Common myeloid progenitor, CD34-positive (primary cell): ENCODE results near the gene SERPINA1.

Source experiments
- CTCF ChIA-PET: fragments of 350-600 bp; sonication (Branson Sonifier 250); formaldehyde crosslinking; loops from one replicate; lab custom pipeline; 2021; ENCODE audit warnings: antibody characterized with exemption; lab: Charles Lee
- POLR2A ChIA-PET: fragments of 350-600 bp; sonication (Branson Sonifier 250); formaldehyde crosslinking; loops from one replicate; lab custom pipeline; 2021; ENCODE audit warnings: antibody characterized with exemption; lab: Charles Lee
- DNase-seq, 3 donors: peaks; one replicate each; pipeline versions ENCODE4 v3.0.0 to v3.0.0-alpha.2; 2013
- H3K27ac ChIP-seq, 2 experiments: 1 replicate in 1 of 2; 2 replicates in 1 of 2; pipeline ENCODE4 v1.7.0; 2013; ENCODE audit warnings: inconsistent platforms in 2 of 2, low read length in 2 of 2, mild to moderate bottlenecking in 2 of 2, low read depth in 1 of 2, moderate library complexity in 1 of 2; ENCODE audit not compliant: severe bottlenecking in 2 of 2, insufficient read depth in 1 of 2, poor library complexity in 1 of 2
- H3K27me3 ChIP-seq, 5 experiments: replicated peaks in 2 of 5; 1 replicate in 3 of 5; 2 replicates in 2 of 5; pipeline versions ENCODE4 v1.6.1 to v1.7.0; 2013; ENCODE audit warnings: low read length in 4 of 5, mild to moderate bottlenecking in 2 of 5, moderate library complexity in 2 of 5, inconsistent platforms in 1 of 5; ENCODE audit not compliant: insufficient read depth in 5 of 5, control insufficient read depth in 4 of 5
- H3K36me3 ChIP-seq, 4 experiments: 1 replicate in 2 of 4; 2 replicates in 2 of 4; pipeline versions ENCODE4 v1.6.1 to v1.7.0; 2013; ENCODE audit warnings: low read length in 3 of 4, control low read depth in 1 of 4, mild to moderate bottlenecking in 1 of 4; ENCODE audit not compliant: control insufficient read depth in 4 of 4, insufficient read depth in 4 of 4
- H3K4me1 ChIP-seq, 4 experiments: 1 replicate in 3 of 4; 2 replicates in 1 of 4; pipeline versions ENCODE4 v1.6.1 to v1.7.1; 2013; ENCODE audit warnings: low read length in 3 of 4, mild to moderate bottlenecking in 3 of 4, control low read depth in 1 of 4, inconsistent platforms in 1 of 4, moderate library complexity in 1 of 4; ENCODE audit not compliant: control insufficient read depth in 4 of 4, insufficient read depth in 4 of 4; ENCODE audit errors: control extremely low read depth in 1 of 4
- H3K4me3 ChIP-seq, 7 experiments: 1 replicate in 4 of 7; 2 replicates in 3 of 7; pipeline versions ENCODE4 v1.5.1 to v1.7.0; 2013; ENCODE audit warnings: mild to moderate bottlenecking in 7 of 7, low read length in 6 of 7, moderate library complexity in 6 of 7, inconsistent platforms in 2 of 7, low read depth in 2 of 7, control low read depth in 1 of 7; ENCODE audit not compliant: insufficient read depth in 4 of 7, control insufficient read depth in 1 of 7; ENCODE audit errors: extremely low read depth in 1 of 7
- H3K9me3 ChIP-seq, 5 experiments: 1 replicate in 4 of 5; 2 replicates in 1 of 5; pipeline versions ENCODE4 v1.6.1 to v1.7.1; 2013; ENCODE audit warnings: low read length in 4 of 5, mild to moderate bottlenecking in 2 of 5, inconsistent platforms in 1 of 5, low read depth in 1 of 5, moderate library complexity in 1 of 5; ENCODE audit not compliant: control insufficient read depth in 4 of 5, insufficient read depth in 2 of 5; ENCODE audit errors: control extremely low read depth in 1 of 5
- WGBS: methylation state at CpG from one replicate; pipeline ENCODE4 v1.1.5; 2013; ENCODE audit not compliant: insufficient coverage; 5-methylcytosine and 5-hydroxymethylcytosine counted together

SERPINA1 gene

DNA sequence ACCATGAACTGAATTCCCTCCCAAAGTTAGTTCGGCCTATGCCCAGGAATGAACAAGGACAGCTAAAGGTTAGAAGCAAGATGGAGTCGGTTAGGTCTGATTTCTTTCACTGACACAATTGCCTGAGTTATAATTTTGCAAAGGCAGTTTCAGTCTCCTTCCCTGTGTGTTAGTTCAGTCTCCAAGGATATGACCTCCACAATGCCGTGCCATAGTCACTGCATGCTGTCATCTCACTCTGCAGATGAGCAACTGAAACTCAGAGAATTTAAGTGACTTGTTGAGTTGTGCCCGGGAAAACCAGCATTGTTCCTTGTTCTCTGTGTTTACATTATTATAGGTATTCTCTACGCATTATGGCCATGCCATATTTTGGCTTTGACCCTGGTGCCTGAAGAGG is 10.1 kb upstream of the SERPINA1 start:
- H3K27me3 ChIP-seq = peaks cover 0 to 16% (median 9%) of the 10 kb centered on the region in 5 experiments
- H3K9me3 ChIP-seq = no peaks in the 10 kb centered on the region
- 93% methylated on average over 2 of the region's 5 CpGs for WGBS
- CTCF ChIA-PET = interaction anchor here (0.9 kb wide), 1 partner anchor 9 kb away, joined by 3 read pairs; no protein-coding TSS in a partner anchor
- no peak for DNase-seq
- no peak overlapping the region for H3K4me3 ChIP-seq
- H3K36me3 ChIP-seq = no peaks in the 10 kb centered on the region
- no peak overlapping the region for H3K27ac ChIP-seq
- POLR2A ChIA-PET = no interaction called here
- H3K4me1 ChIP-seq = peaks cover 0 to 13% (median 2%) of the 10 kb centered on the region in 4 experiments

- H3K27me3 ChIP-seq = peaks cover 0 to 16% (median 9%) of the 10 kb centered on the region in 5 experiments
- CTCF ChIA-PET = no interaction called here
- POLR2A ChIA-PET = no interaction called here
- H3K4me1 ChIP-seq = peaks cover 0 to 17% (median 3%) of the 10 kb centered on the region in 4 experiments
- no peaks in the 10 kb centered on the region for H3K9me3 ChIP-seq
- H3K27ac ChIP-seq = no peak overlapping the region
- 36% methylated on average over 4 of the region's 4 CpGs for WGBS
- DNase-seq = no peak
- no peaks in the 10 kb centered on the region for H3K36me3 ChIP-seq
- no peak overlapping the region for H3K4me3 ChIP-seq
Measured at GRCh38 chr14:94398182-94398479, 9.7 kb upstream of the SERPINA1 start.

DNA sequence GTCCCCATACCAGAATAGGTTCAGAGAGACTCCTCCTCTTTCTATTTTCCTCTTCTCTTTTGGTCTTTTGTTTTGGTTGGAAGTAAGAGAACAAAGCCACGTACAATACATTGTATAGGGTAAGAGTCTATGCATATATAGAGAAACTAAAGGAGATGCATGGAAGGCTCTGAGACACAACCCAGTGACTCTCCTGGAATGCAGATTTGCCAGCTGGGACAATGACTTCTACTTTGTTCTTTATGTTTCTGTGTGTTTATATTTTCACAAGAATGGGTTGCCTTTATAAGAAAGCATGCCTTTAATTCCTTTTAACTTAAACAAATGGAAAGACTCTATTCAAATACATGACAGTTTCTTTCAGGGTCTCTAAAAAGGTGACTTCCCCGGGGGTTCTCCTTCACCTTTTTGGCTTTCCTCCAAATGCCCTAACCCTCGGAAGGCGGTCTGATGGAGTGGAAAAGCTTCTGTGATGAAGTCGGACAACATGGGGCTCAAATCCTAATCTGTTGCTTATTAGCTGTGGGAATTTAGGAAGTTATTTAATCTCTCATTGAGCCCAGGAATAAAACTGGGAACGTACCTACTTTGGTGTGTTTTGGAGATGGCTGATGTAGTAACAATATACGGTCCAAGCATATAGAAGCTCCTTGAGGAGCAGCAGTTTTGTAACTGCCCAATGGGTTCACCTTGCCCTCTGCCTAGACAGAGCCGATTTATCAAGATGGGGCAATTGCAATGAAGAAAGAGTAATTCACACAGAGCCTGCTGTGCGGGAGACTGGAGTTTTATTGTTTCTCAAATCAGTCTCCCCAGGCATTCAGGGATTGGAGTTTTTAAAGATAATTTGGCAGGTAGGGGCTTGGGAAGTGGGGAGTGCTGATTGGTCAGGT is 9.1 kb upstream of the SERPINA1 start:
- DNase-seq = no peak
- H3K36me3 ChIP-seq = no peaks in the 10 kb centered on the region
- no peak overlapping the region for H3K4me3 ChIP-seq
- H3K27ac ChIP-seq = no peak overlapping the region
- ChIA-PET POLR2A (no interaction called here), CTCF (no interaction called here)
- H3K27me3 ChIP-seq = peaks cover 0 to 14% (median 9%) of the 10 kb centered on the region in 5 experiments
- H3K4me1 ChIP-seq = peaks cover 2 to 23% (median 5%) of the 10 kb centered on the region in 4 experiments
- no peaks in the 10 kb centered on the region for H3K9me3 ChIP-seq
- WGBS = 46% methylated on average over 6 of the region's 9 CpGs

DNA sequence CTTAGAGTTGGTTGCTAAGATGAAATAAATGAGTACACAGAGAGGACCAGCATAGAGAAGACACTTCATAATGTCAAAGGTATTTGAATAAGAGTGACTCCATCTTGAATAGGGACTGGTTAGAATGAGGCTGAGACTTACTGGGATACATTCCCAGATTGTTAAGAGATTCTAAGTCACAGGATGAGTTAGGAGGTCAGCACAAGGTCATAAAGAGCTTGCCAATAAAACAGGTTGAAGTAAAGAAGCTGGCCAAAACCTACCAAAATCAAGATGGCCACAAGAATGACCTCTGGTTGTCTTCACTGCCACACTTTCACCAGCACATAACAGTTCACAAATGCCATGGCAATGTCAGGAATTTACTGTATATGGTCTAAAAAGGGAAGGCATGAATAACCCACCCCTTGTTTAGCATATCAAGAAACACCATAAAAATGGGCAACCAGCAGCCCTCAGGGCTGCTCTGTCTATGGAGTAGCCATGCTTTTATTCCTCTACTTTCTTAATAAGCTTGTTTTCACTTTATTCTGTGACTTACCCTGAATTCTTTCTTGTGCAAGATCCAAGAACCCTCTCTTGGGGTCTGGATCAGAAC is 8.3 kb upstream of the SERPINA1 start:
- Histone ChIP-seq H3K4me1 (peaks cover 5 to 30% (median 12%) of the 10 kb centered on the region in 4 experiments), H3K27me3 (peaks cover 0 to 14% (median 9%) of the 10 kb centered on the region in 5 experiments), H3K27ac (no peak overlapping the region), H3K4me3 (no peak overlapping the region), H3K36me3 (no peaks in the 10 kb centered on the region), H3K9me3 (no peaks in the 10 kb centered on the region)
- ChIA-PET POLR2A (no interaction called here), CTCF (no interaction called here)
- DNase-seq = no peak

- Histone ChIP-seq H3K9me3 (no peaks in the 10 kb centered on the region), H3K4me3 (no peak overlapping the region), H3K4me1 (peaks cover 5 to 37% (median 12%) of the 10 kb centered on the region in 4 experiments), H3K36me3 (no peaks in the 10 kb centered on the region), H3K27me3 (peaks cover 0 to 14% (median 9%) of the 10 kb centered on the region in 5 experiments), H3K27ac (no peak overlapping the region)
- no peak for DNase-seq
- POLR2A ChIA-PET = no interaction called here
- WGBS = 89% methylated on average over 2 of the region's 5 CpGs
- CTCF ChIA-PET = no interaction called here
Measured at GRCh38 chr14:94395888-94396574, 7.6 kb upstream of the SERPINA1 start.

- POLR2A ChIA-PET = no interaction called here
- Histone ChIP-seq H3K4me3 (no peak overlapping the region), H3K36me3 (no peaks in the 10 kb centered on the region), H3K4me1 (peaks cover 5 to 43% (median 13%) of the 10 kb centered on the region in 4 experiments), H3K27me3 (peaks cover 0 to 14% (median 9%) of the 10 kb centered on the region in 5 experiments), H3K27ac (no peak overlapping the region), H3K9me3 (no peaks in the 10 kb centered on the region)
- DNase-seq = no peak
- CTCF ChIA-PET = no interaction called here
- WGBS = 100% methylated on average over 3 of the region's 4 CpGs
Measured at GRCh38 chr14:94395282-94395887, 7.0 kb upstream of the SERPINA1 start.
